Endothelial cell of umbilical vein (primary cell): Measurements from ENCODE around the gene RGP1. TPM values are rescaled to one million over a fixed set of nuclear protein-coding genes. Genes with fewer than 3 reads are reported as not detected.

Experiments used
- BruUV-seq: library from RNA; stranded (reverse); fragments of 400-500 nt; replicated peaks from 2 replicates; lab custom pipeline; 2021; lab: Mats Ljungman, UMichigan
- CTCF ChIA-PET: fragments of 300-600, 350-600 bp; sonication (Branson Sonifier 250); formaldehyde crosslinking; loops from one replicate; lab custom pipeline; 2021; ENCODE audit warnings: antibody characterized with exemption, inconsistent platforms; lab: Charles Lee
- POLR2A ChIA-PET: fragments of 300-600, 350-600 bp; sonication (Branson Sonifier 250); formaldehyde crosslinking; loops from one replicate; lab custom pipeline; 2021; ENCODE audit warnings: antibody characterized with exemption, inconsistent platforms; lab: Charles Lee
- DNase-seq: peaks from one replicate; pipeline ENCODE4 v3.0.0-alpha.2; 2011; ENCODE audit warnings: low read depth, low spot score
- FAIRE-seq: peaks from 2 replicates; lab custom pipeline; 2011; peaks lifted over from hg19 to GRCh38; lab: Jason Lieb, UNC
- H2AFZ ChIP-seq: 2 replicates; pipeline ENCODE4 v1.6.0; 2012; ENCODE audit warnings: low read depth, low read length, control low read depth, inconsistent platforms
- H3K27ac ChIP-seq: 2 replicates; pipeline ENCODE4 v1.5.1; 2011; ENCODE audit warnings: low read depth, mild to moderate bottlenecking, control low read depth, low read length, moderate library complexity; ENCODE audit not compliant: insufficient read depth
- H3K27me3 ChIP-seq, 2 experiments: 2 replicates each; pipeline versions ENCODE4 v1.6.0 to v1.6.1; 2011; ENCODE audit warnings: low read length in 2 of 2, mixed read lengths in 1 of 2; ENCODE audit not compliant: control insufficient read depth in 2 of 2, insufficient read depth in 2 of 2
- H3K36me3 ChIP-seq, 2 experiments: 2 replicates in 1 of 2; 3 replicates in 1 of 2; pipeline ENCODE4 v1.5.1; 2011; ENCODE audit warnings: low read length in 2 of 2, mild to moderate bottlenecking in 1 of 2, moderate library complexity in 1 of 2; ENCODE audit not compliant: control insufficient read depth in 2 of 2, insufficient read depth in 2 of 2; ENCODE audit errors: extremely low read depth in 1 of 2
- H3K4me1 ChIP-seq: 3 replicates; pipeline ENCODE4 v1.5.1; 2011; ENCODE audit warnings: mild to moderate bottlenecking, low read length; ENCODE audit not compliant: control insufficient read depth, insufficient read depth; ENCODE audit errors: extremely low read depth
- H3K4me2 ChIP-seq: 2 replicates; pipeline ENCODE4 v1.6.1; 2011; ENCODE audit warnings: low read length, control low read depth, mixed read lengths; ENCODE audit not compliant: insufficient read depth
- H3K4me3 ChIP-seq, 3 experiments: fragments of 200-600 bp in 1 of 3; sonication (generic), shearing (Covaris generic) in 1 of 3; replicated peaks in 1 of 3; 2 replicates each; pipeline ENCODE4 v1.5.1; 2011 to 2016; ENCODE audit warnings: control low read depth in 3 of 3, low read length in 3 of 3, mild to moderate bottlenecking in 2 of 3, inconsistent platforms in 1 of 3, low read depth in 1 of 3, moderate library complexity in 1 of 3; ENCODE audit not compliant: insufficient read depth in 1 of 3
- H3K79me2 ChIP-seq: 2 replicates; pipeline ENCODE4 v1.6.0; 2012; ENCODE audit warnings: low read length, inconsistent platforms; ENCODE audit not compliant: control insufficient read depth, insufficient read depth
- H3K9ac ChIP-seq: replicated peaks from 2 replicates; pipeline ENCODE3; 2011; ENCODE audit warnings: low read length, control low read depth; ENCODE audit not compliant: insufficient read depth; ENCODE audit errors: extremely low read depth
- H3K9me1 ChIP-seq: replicated peaks from 3 replicates; pipeline ENCODE4 v1.6.0; 2011; ENCODE audit warnings: mild to moderate bottlenecking, low read length; ENCODE audit not compliant: control insufficient read depth, insufficient read depth; ENCODE audit errors: extremely low read depth
- H3K9me3 ChIP-seq: replicated peaks from 2 replicates; pipeline ENCODE4 v1.5.1; 2012; ENCODE audit warnings: low read length, inconsistent platforms; ENCODE audit not compliant: control insufficient read depth, insufficient read depth
- H4K20me1 ChIP-seq: replicated peaks from 2 replicates; pipeline ENCODE3; 2011; ENCODE audit warnings: mild to moderate bottlenecking, low read length; ENCODE audit not compliant: control insufficient read depth, insufficient read depth; ENCODE audit errors: extremely low read depth
- EZH2 ChIP-seq: IDR thresholded peaks from 2 replicates; pipeline ENCODE4 v1.6.1; 2012; ENCODE audit warnings: borderline replicate concordance, low read depth, mild to moderate bottlenecking, moderate library complexity, low read length, inconsistent platforms; ENCODE audit not compliant: severe bottlenecking
- FOS ChIP-seq: IDR thresholded peaks from 2 replicates; pipeline ENCODE4 v1.6.1; 2011; ENCODE audit warnings: mild to moderate bottlenecking, low read length, moderate library complexity, borderline replicate concordance; ENCODE audit not compliant: insufficient read depth
- GATA2 ChIP-seq: IDR thresholded peaks from 2 replicates; pipeline ENCODE4 v1.7.0; 2011; ENCODE audit warnings: low read depth, mild to moderate bottlenecking, moderate library complexity, mixed read lengths, low read length; ENCODE audit not compliant: insufficient read length, insufficient read depth
- JUN ChIP-seq: IDR thresholded peaks from 2 replicates; pipeline ENCODE4 v1.6.1; 2011; ENCODE audit warnings: borderline replicate concordance, low read depth; ENCODE audit not compliant: insufficient read length, insufficient read depth
- MYC ChIP-seq: IDR thresholded peaks from one replicate; pipeline ENCODE4 v1.6.1; 2011; ENCODE audit warnings: mild to moderate bottlenecking, low read depth, low read length
- POLR2A ChIP-seq: IDR thresholded peaks from 2 replicates; pipeline ENCODE4 v1.6.1; 2012; ENCODE audit warnings: low read depth, mild to moderate bottlenecking, control low read depth, low read length
- POLR2AphosphoS5 ChIP-seq: IDR thresholded peaks from 2 replicates; pipeline ENCODE4 v1.6.1; 2012; ENCODE audit warnings: low read depth, mild to moderate bottlenecking, control low read depth, low read length, moderate library complexity; ENCODE audit not compliant: insufficient read depth
- dilution Hi-C: fragments of 300-500 bp; cut with MboI; formaldehyde crosslinking; loops from one replicate; pipeline ENCODE4 v1.15.0; 2019; ENCODE audit warnings: low sequenced_read_pairs; ENCODE audit not compliant: extremely low pct_ligation_motif_present
- intact Hi-C: fragments of 100-400 bp; cut with micrococcal nuclease; formaldehyde crosslinking; loops from one replicate; pipeline ENCODE4 v1.10.0; 2022
- polyA plus RNA-seq, 4 experiments: library from polyadenylated mRNA; depleted of rRNA in 3 of 4; stranded (reverse) in 3 of 4; unstranded in 1 of 4; fragments of >200 nt; gene quantifications; 2 replicates each; pipeline versions ENCODE4 v1.2.1 to v1.2.3, GENCODE V29; 2011 to 2012; ENCODE audit warnings: missing spikeins in 1 of 4
- total RNA-seq: library from RNA; stranded (reverse); gene quantifications from 2 replicates; pipeline ENCODE4 v1.2.3, GENCODE V29; 2021
- TF ChIP-seq, protein P1 (sequence below): IDR thresholded peaks from 2 replicates; pipeline ENCODE4 v1.6.1; 2011; ENCODE audit not compliant: insufficient read depth, insufficient read length
- TF ChIP-seq, protein P2 (sequence below), 2 donors: IDR thresholded peaks; 1 replicate in 1 of 2; 2 replicates in 1 of 2; pipeline ENCODE4 v1.5.1; 2011; ENCODE audit warnings: low read length in 2 of 2, mild to moderate bottlenecking in 2 of 2, moderate library complexity in 2 of 2, control low read depth in 1 of 2, inconsistent platforms in 1 of 2, low read depth in 1 of 2; ENCODE audit not compliant: insufficient read depth in 1 of 2; ENCODE audit errors: extremely low read depth in 1 of 2

The RGP1 gene
- total and polyA plus RNA-seq, 2 donors (not counting 3 experiments of a cell fraction or from before 2014, with no cell fraction given), result 15.0 to 29.0 TPM

DNA sequence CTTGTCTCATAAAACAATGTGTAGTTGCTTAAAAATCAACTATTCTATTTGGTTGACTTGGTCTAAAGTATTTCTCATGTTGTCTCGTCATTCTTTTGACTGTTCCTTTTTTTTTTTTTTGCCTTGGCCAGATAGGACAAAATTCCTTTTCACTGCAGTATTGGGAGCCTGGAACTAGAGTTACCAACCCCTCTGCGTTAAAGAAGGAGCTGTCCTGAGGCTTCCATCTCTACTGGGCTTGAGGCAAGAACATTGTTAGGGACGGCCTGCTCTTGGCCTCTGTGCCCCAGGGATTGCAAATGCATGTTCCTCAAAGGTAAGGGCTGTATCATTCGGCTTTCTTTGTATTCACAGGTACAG is 40.9 kb downstream of the RGP1 start:
- Histone ChIP-seq H3K9me3 (no peaks in the 10 kb centered on the region), H2AFZ (no peak overlapping the region), H3K9ac (no peak overlapping the region), H3K9me1 (no peaks in the 10 kb centered on the region), H3K4me1 (peaks cover 26% of the 10 kb centered on the region), H4K20me1 (no peaks in the 10 kb centered on the region), H3K27ac (no peak overlapping the region), H3K79me2 (peaks cover 7% of the 10 kb centered on the region), H3K36me3 (no peaks in the 10 kb centered on the region), H3K4me2 (no peak overlapping the region), H3K4me3 (no peak overlapping the region), H3K27me3 (no peaks in the 10 kb centered on the region)
- CTCF ChIA-PET, result interaction anchor here (0.7 to 6.5 kb wide), 63 partner anchors 9 to 539 kb away, joined by 3 to 277 read pairs (median 6); partner anchors contain the start of genes CCDC107, CREB3, FAM221B and GBA2
- POLR2A ChIA-PET, result interaction anchor here (0.6 to 2.5 kb wide), 4 partner anchors 34 to 92 kb away, joined by 3 to 9 read pairs (median 4); partner anchors contain the start of genes GBA2 and RGP1
- no TSS peak for BruUV-seq
- intact Hi-C loops (loop anchor here (1.0 to 2.0 kb wide), 6 partner anchors 25 to 233 kb away; partner anchors contain the start of gene HINT2), dilution Hi-C loops (no loop called here)
- no peak for DNase-seq
- FAIRE-seq, result no peak
- TF ChIP-seq JUN (no peak), EZH2 (no peak), MYC (no peak), FOS (no peak), POLR2AphosphoS5 (no peak), POLR2A (no peak), GATA2 (no peak)
- TF ChIP-seq, protein P1, sequence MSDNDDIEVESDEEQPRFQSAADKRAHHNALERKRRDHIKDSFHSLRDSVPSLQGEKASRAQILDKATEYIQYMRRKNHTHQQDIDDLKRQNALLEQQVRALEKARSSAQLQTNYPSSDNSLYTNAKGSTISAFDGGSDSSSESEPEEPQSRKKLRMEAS, result no peak
- TF ChIP-seq, protein P2, sequence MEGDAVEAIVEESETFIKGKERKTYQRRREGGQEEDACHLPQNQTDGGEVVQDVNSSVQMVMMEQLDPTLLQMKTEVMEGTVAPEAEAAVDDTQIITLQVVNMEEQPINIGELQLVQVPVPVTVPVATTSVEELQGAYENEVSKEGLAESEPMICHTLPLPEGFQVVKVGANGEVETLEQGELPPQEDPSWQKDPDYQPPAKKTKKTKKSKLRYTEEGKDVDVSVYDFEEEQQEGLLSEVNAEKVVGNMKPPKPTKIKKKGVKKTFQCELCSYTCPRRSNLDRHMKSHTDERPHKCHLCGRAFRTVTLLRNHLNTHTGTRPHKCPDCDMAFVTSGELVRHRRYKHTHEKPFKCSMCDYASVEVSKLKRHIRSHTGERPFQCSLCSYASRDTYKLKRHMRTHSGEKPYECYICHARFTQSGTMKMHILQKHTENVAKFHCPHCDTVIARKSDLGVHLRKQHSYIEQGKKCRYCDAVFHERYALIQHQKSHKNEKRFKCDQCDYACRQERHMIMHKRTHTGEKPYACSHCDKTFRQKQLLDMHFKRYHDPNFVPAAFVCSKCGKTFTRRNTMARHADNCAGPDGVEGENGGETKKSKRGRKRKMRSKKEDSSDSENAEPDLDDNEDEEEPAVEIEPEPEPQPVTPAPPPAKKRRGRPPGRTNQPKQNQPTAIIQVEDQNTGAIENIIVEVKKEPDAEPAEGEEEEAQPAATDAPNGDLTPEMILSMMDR (IDR thresholded peaks at IDR 0.05; ENCODE audit: extremely low read depth in 1 of 2, insufficient read depth in 1 of 2, low read depth in 1 of 2, low read length in 2 of 2), result no peak
